NCI-H1694 treated with DMSO at 0.1 percent for 48 hours (cell line): ENCODE data around the gene ITGB1BP1.

Experiments used
- DNase-seq: peaks from one replicate; lab custom pipeline; 2025; lab: John Stamatoyannopoulos, UW

The ITGB1BP1 gene

GRCh38 chr2:9377461-9378097 is 45.7 kb downstream of the ITGB1BP1 start:
- no peak for DNase-seq

GRCh38 chr2:9375857-9376428 is 47.4 kb downstream of the ITGB1BP1 start:
- no peak for DNase-seq

GRCh38 chr2:9374071-9374730 is 49.1 kb downstream of the ITGB1BP1 start:
- no peak for DNase-seq

- no peak for DNase-seq
These were observed 49.9 kb downstream of the ITGB1BP1 start for GRCh38 chr2:9373476-9373875.

- DNase-seq, result no peak
These were observed 50.3 kb downstream of the ITGB1BP1 start for GRCh38 chr2:9373047-9373446.

GRCh38 chr2:9370746-9371145 is 52.6 kb downstream of the ITGB1BP1 start:
- no peak for DNase-seq

GRCh38 chr2:9366026-9366425 is 57.3 kb downstream of the ITGB1BP1 start:
- DNase-seq, result peak; percentile 97

GRCh38 chr2:9365498-9366019 is 57.8 kb downstream of the ITGB1BP1 start:
- no peak for DNase-seq

GRCh38 chr2:9364791-9365497 is 58.4 kb downstream of the ITGB1BP1 start:
- no peak for DNase-seq

GRCh38 chr2:9364373-9364772 is 59.0 kb downstream of the ITGB1BP1 start:
- no peak for DNase-seq

- peak; percentile 54 for DNase-seq
These were observed 62.6 kb downstream of the ITGB1BP1 start for GRCh38 chr2:9360701-9361100.

- DNase-seq, result no peak
These were observed 63.2 kb downstream of the ITGB1BP1 start for GRCh38 chr2:9360110-9360509.

- no peak for DNase-seq
These were observed 63.9 kb downstream of the ITGB1BP1 start for GRCh38 chr2:9359463-9359862.

- DNase-seq, result no peak
These were observed 64.5 kb downstream of the ITGB1BP1 start for GRCh38 chr2:9358846-9359245.

- peak; percentile 70 for DNase-seq
These were observed 67.1 kb downstream of the ITGB1BP1 start for GRCh38 chr2:9356261-9356660.

GRCh38 chr2:9355716-9356115 is 67.6 kb downstream of the ITGB1BP1 start:
- no peak for DNase-seq

- no peak for DNase-seq
These were observed 68.1 kb downstream of the ITGB1BP1 start for GRCh38 chr2:9355270-9355669.

GRCh38 chr2:9354318-9354717 is 69.0 kb downstream of the ITGB1BP1 start:
- DNase-seq, result no peak
